Measurements from ENCODE around the gene HMCN2. TPM values are rescaled to one million over a fixed set of nuclear protein-coding genes. Genes with fewer than 3 reads are reported as not detected.

The HMCN2 gene
- total and polyA plus RNA-seq, 8 donors = 0.31 to 3.9 (median 0.68) TPM

GRCh38 chr9:130342714-130343085 lies 77.1 kb downstream of the HMCN2 start:
- Histone ChIP-seq H3K4me3 (no peak overlapping the region), H3K4me1 (no peaks in the 10 kb centered on the region), H3K9me3 (no peaks in the 10 kb centered on the region), H3K27ac (no peak overlapping the region), H3K27me3 (no peaks in the 10 kb centered on the region), H3K36me3 (no peaks in the 10 kb centered on the region)
- intact Hi-C loops (cut with DNase I) = no loop called here
- ATAC-seq = no peak
- DNase-seq = peak in 1 of 4 donors; percentile 48
- TF ChIP-seq, protein P1, sequence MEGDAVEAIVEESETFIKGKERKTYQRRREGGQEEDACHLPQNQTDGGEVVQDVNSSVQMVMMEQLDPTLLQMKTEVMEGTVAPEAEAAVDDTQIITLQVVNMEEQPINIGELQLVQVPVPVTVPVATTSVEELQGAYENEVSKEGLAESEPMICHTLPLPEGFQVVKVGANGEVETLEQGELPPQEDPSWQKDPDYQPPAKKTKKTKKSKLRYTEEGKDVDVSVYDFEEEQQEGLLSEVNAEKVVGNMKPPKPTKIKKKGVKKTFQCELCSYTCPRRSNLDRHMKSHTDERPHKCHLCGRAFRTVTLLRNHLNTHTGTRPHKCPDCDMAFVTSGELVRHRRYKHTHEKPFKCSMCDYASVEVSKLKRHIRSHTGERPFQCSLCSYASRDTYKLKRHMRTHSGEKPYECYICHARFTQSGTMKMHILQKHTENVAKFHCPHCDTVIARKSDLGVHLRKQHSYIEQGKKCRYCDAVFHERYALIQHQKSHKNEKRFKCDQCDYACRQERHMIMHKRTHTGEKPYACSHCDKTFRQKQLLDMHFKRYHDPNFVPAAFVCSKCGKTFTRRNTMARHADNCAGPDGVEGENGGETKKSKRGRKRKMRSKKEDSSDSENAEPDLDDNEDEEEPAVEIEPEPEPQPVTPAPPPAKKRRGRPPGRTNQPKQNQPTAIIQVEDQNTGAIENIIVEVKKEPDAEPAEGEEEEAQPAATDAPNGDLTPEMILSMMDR (IDR thresholded peaks at IDR 0.05) = no peak

DNA sequence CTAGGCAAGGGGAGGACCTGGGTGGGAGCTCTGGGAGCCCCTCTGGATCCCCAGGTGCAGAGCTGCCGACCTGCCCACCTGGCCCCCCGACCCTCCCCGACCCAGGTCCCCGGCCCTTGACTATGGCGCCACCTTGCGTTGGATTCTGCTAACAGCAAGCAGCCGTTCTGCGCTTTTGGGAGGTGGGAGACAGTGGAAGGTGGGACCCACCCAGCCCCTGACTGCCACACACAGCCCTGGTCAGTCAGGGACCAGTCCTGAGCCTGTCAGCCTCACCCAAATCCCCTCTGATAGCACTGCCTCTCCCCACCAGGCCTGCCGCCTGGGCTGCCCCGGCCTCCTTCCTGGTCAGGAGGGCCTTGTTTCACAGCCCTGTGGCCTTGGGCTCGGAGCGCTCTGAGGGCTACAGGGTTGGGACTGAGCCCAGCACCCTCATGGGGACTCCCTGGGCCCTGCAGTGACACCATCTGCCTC lies 77.9 kb downstream of the HMCN2 start:
- Histone ChIP-seq H3K4me1 (no peaks in the 10 kb centered on the region), H3K27ac (no peak overlapping the region), H3K9me3 (no peaks in the 10 kb centered on the region), H3K27me3 (no peaks in the 10 kb centered on the region), H3K4me3 (no peak overlapping the region), H3K36me3 (no peaks in the 10 kb centered on the region)
- TF ChIP-seq, protein P1 (IDR thresholded peaks at IDR 0.05) = peak; percentile 49 to 62
- DNase-seq = peak in 1 of 4 donors; percentile 64
- intact Hi-C loops (cut with DNase I) = no loop called here
- peak; percentile 44 for ATAC-seq

DNA sequence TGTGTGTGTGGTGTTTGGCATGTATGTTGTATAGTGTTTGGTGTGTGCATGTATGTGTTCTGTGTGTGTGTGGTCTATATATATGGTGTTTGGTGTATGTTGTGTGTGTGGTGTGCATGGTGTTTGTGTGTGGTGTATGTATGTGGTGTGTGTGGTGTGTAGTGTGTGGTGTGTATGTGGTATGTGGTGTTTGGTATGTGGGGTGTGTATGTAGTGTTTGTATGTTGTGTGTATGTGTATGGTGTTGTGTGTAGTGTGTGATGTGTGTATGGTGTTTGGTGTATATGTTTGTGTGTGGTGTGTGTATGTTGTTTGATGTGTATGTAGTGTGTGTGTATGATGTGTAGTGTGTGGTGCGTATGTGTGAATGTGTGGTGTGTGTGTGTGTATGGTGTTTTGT lies 78.8 kb downstream of the HMCN2 start:
- H3K4me1 ChIP-seq = no peaks in the 10 kb centered on the region
- H3K27ac ChIP-seq = no peak overlapping the region
- ATAC-seq = no peak
- no peaks in the 10 kb centered on the region for H3K9me3 ChIP-seq
- no peak overlapping the region for H3K4me3 ChIP-seq
- DNase-seq = no peak
- intact Hi-C loops (cut with DNase I) = no loop called here
- H3K36me3 ChIP-seq = no peaks in the 10 kb centered on the region
- no peaks in the 10 kb centered on the region for H3K27me3 ChIP-seq
- TF ChIP-seq, protein P1 (IDR thresholded peaks at IDR 0.05) = no peak

DNA sequence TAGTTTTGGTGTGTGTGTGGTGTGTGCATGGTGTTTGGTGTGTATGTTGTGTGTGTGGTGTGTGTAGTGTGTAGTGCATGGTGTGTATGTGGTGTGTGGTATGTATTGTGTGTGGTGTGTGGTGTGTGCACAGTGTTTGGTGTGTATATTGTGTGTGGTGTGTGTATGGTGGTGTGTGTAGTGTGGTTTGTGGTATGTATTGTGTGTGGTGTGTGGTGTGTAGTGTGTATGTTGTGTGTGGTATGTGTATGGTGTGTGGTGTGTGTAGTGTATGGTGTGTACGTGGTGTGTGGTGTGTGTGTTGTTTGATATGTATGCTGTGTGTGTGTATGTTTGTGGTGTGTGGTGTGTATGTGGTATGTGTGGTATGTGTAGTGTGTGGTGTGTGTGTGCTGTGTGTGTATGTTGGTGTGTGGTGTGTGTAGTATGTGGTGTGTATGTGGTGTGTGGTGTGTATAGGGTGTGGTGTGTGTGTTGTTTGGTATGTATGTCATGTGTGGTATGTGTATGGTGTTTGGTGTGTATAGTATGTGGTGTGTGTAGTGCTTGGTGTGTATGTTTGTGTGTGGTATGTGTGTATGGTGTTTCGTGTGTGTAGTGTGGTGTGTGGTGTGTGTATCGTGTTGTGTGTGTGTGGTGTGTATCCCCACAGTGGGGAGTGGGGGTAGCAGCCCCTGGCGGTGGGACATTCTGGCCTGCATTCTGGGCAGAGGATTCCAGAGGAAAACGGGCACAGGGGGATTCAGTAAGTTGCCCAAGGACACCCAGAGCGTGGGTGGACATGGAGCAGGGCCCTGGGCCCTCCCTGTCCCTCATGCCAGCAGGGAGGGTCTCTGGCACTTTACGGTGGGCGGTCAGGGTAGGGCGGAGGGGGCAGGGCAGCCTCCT lies 79.7 kb downstream of the HMCN2 start:
- no peak for DNase-seq
- no peaks in the 10 kb centered on the region for H3K9me3 ChIP-seq
- no peaks in the 10 kb centered on the region for H3K4me1 ChIP-seq
- intact Hi-C loops (cut with DNase I) = no loop called here
- no peak for ATAC-seq
- no peaks in the 10 kb centered on the region for H3K36me3 ChIP-seq
- no peaks in the 10 kb centered on the region for H3K27me3 ChIP-seq
- no peak overlapping the region for H3K4me3 ChIP-seq
- H3K27ac ChIP-seq = no peak overlapping the region
- TF ChIP-seq, protein P1 (IDR thresholded peaks at IDR 0.05) = no peak

DNA sequence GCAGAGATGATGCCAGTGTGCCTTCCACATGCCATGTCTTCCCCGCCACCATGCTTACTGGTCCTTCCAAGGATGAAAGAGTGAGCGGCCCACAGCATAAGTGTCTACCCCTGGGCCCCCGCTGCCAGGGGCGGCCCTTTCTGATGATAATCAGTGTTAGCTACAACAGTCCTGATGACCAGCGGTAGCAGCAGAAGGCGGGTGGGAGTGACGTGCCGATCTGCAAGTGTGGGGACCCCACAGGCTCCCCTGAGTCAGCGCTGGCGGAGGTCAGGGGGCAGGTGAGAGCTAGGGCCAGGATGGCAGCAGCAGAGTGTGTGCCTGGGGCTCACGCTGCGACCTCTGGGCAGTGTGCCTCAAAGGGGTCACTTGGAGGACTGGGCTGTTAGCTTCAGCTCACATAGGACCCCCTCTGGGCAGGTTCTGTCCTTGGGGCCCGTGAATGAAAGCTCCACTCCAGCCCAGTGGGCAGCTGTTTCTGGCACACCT lies 80.4 kb downstream of the HMCN2 start:
- intact Hi-C loops (cut with DNase I) = no loop called here

More for the DNA sequence above, 80.4 kb downstream of the HMCN2 start:
- H3K4me3 ChIP-seq = no peak overlapping the region
- no peaks in the 10 kb centered on the region for H3K4me1 ChIP-seq
- TF ChIP-seq, protein P1 (IDR thresholded peaks at IDR 0.05) = no peak
- H3K9me3 ChIP-seq = no peaks in the 10 kb centered on the region
- H3K27me3 ChIP-seq = no peaks in the 10 kb centered on the region
- DNase-seq (no peak), ATAC-seq (no peak)
- H3K36me3 ChIP-seq = no peaks in the 10 kb centered on the region
- H3K27ac ChIP-seq = no peak overlapping the region

Measured in left lung (tissue), 10 donors.